HG02840 (cell line): ENCODE measurements around the gene CPED1.
"Not testable (repeated sequence)": the region's sequence is repeated elsewhere in the genome, so short reads cannot be mapped to it uniquely, and the experiment has no call there.

Experiments
- ATAC-seq: cut with Tn5 transposase; IDR thresholded peaks from one replicate; pipeline ENCODE4 v1.9.1; 2021; ENCODE audit warnings: mild to moderate bottlenecking, moderate library complexity, moderate number of reproducible peaks; ENCODE audit not compliant: unreplicated experiment, low FRiP score

CPED1 gene

GRCh38 chr7:121205777-121206176 is 217.3 kb downstream of the CPED1 start:
- ATAC-seq, result no peak

- no peak for ATAC-seq
Observed at GRCh38 chr7:121211253-121211652, 222.7 kb downstream of the CPED1 start.

GRCh38 chr7:121212036-121212435 is 223.5 kb downstream of the CPED1 start:
- ATAC-seq, result no peak

GRCh38 chr7:121214657-121215056 is 226.1 kb downstream of the CPED1 start:
- ATAC-seq, result no peak

GRCh38 chr7:121219026-121219425 is 230.5 kb downstream of the CPED1 start:
- no peak for ATAC-seq

GRCh38 chr7:121221108-121221507 is 232.6 kb downstream of the CPED1 start:
- not testable (repeated sequence) for ATAC-seq

GRCh38 chr7:121228779-121229178 is 240.3 kb downstream of the CPED1 start:
- no peak for ATAC-seq

- no peak for ATAC-seq
Observed at GRCh38 chr7:121235201-121235600, 246.7 kb downstream of the CPED1 start.

- ATAC-seq, result no peak
Observed at GRCh38 chr7:121237601-121238000, 249.1 kb downstream of the CPED1 start.

GRCh38 chr7:121244120-121244870 is 255.8 kb downstream of the CPED1 start:
- no peak for ATAC-seq

- not testable (repeated sequence) for ATAC-seq
Observed at GRCh38 chr7:121251367-121251766, 262.9 kb downstream of the CPED1 start.

- ATAC-seq, result not testable (repeated sequence)
Observed at GRCh38 chr7:121252523-121253235, 264.2 kb downstream of the CPED1 start.

GRCh38 chr7:121259826-121260225 is 271.3 kb downstream of the CPED1 start:
- no peak for ATAC-seq

- no peak for ATAC-seq
Observed at GRCh38 chr7:121261207-121261884, 272.8 kb downstream of the CPED1 start.

- ATAC-seq, result no peak
Observed at GRCh38 chr7:121262221-121262620, 273.7 kb downstream of the CPED1 start.

- no peak for ATAC-seq
Observed at GRCh38 chr7:121262969-121263368, 274.5 kb downstream of the CPED1 start.

GRCh38 chr7:121266307-121266894 is 277.9 kb downstream of the CPED1 start:
- ATAC-seq, result no peak

- ATAC-seq, result no peak
Observed at GRCh38 chr7:121267612-121268011, 279.1 kb downstream of the CPED1 start.

- ATAC-seq, result no peak
Observed at GRCh38 chr7:121269798-121270197, 281.3 kb downstream of the CPED1 start.

- ATAC-seq, result no peak
Observed at GRCh38 chr7:121271098-121271497, 282.6 kb downstream of the CPED1 start.

GRCh38 chr7:121271916-121272315 is 283.4 kb downstream of the CPED1 start:
- ATAC-seq, result no peak
